Smooth muscle cell of trachea (primary cell): ENCODE measurements around the gene PDLIM4. TPM values are rescaled to one million over a fixed set of nuclear protein-coding genes. Genes with fewer than 3 reads are reported as not detected.

Experiments
- total RNA-seq: library from RNA; depleted of rRNA; stranded (reverse); fragments of >200 nt; gene quantifications from 2 replicates; pipeline ENCODE4 v1.2.1, GENCODE V29; 2014

PDLIM4 gene, protein sequence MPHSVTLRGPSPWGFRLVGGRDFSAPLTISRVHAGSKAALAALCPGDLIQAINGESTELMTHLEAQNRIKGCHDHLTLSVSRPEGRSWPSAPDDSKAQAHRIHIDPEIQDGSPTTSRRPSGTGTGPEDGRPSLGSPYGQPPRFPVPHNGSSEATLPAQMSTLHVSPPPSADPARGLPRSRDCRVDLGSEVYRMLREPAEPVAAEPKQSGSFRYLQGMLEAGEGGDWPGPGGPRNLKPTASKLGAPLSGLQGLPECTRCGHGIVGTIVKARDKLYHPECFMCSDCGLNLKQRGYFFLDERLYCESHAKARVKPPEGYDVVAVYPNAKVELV
- total RNA-seq = 43.3 and 96.6 TPM in 2 replicates

DNA sequence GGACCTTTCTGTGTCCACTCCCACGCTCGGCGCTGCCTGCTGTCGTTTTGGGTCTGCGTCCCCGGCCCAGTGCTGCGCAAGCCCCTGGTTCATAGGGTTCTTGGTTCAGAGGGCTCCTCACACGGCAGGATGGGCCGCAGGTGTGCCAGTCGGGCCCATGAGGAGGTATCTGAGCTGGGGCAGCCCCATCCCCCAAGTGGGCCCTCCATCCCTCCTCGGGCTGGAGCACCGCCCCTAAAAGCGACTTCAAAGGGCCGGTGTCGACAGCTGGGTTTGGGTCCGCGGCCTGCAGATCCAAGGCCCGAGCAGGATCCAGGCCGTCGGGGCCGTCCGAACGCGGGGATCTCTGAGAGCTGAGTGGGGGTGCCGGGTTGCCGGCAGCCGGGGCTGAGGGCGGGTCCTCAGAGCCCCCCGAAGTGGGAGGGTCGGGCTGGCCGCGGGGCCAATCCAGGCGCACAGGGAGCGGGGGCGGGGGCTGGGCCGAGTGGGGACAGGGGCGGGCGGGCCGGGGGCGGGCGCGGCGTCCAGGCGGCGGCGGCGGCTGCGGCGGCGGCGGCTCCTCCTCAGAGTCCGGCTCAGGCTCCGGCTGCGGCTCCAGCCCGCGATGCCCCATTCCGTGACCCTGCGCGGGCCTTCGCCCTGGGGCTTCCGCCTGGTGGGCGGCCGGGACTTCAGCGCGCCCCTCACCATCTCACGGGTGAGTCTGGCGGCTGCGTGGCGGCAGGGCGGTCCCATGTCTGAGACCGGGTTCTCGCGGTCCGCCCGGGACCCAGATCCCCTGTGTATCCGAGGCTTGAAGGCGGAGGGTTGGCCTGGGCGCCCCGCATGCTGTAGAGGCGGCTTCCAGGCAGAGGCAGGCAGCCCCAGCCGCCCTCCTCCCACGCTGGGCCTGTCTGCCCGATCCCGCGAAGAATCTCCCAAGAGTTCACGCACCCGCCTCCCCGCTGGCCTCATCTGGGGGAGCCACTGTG lies at the start of gene PDLIM4:
Gene PDLIM4, plus strand, starts transcription at position 566 of the 971 bp plus-strand sequence. Its CDS starts 39 bp downstream, at position 605.

GRCh38 chr5:132227485-132228240 lies 29.8 kb upstream of the PDLIM4 start, which contains the start of gene P4HA2:
Gene P4HA2, minus strand, starts transcription at chr5:132227853. Its CDS starts 9,227 bp downstream, at chr5:132218626.

GRCh38 chr5:132293992-132294727 lies 36.7 kb downstream of the PDLIM4 start, which contains the start of gene SLC22A4:
Gene SLC22A4, plus strand, starts transcription at chr5:132294394. Its CDS starts 223 bp downstream, at chr5:132294617.

Other genes with a start within 250 kb of the PDLIM4 start
- 0.66 TPM in 1 of 2 replicates, not detected in the other for gene ACSL6, start 246.0 kb upstream of the PDLIM4 start, total RNA-seq
- not detected in 2 replicates for gene IL3, start 197.0 kb upstream of the PDLIM4 start, total RNA-seq
- gene CSF2, start 183.9 kb upstream of the PDLIM4 start, total RNA-seq = 0.17 TPM in 1 of 2 replicates, not detected in the other
- 225 and 590 TPM in 2 replicates for gene P4HA2, start 29.8 kb upstream of the PDLIM4 start, total RNA-seq
- gene SLC22A4, start 36.7 kb downstream of the PDLIM4 start, total RNA-seq = 2.2 and 3.0 TPM in 2 replicates
- 3.6 and 6.1 TPM in 2 replicates for gene SLC22A5, start 112.0 kb downstream of the PDLIM4 start, total RNA-seq
- gene IRF1, start 233.1 kb downstream of the PDLIM4 start, total RNA-seq = 15.3 and 23.3 TPM in 2 replicates